Measurements from ENCODE around the gene ASIC3.
"Not testable (repeated sequence)": the region's sequence is repeated elsewhere in the genome, so short reads cannot be mapped to it uniquely, and the experiment has no call there.

The ASIC3 gene

DNA sequence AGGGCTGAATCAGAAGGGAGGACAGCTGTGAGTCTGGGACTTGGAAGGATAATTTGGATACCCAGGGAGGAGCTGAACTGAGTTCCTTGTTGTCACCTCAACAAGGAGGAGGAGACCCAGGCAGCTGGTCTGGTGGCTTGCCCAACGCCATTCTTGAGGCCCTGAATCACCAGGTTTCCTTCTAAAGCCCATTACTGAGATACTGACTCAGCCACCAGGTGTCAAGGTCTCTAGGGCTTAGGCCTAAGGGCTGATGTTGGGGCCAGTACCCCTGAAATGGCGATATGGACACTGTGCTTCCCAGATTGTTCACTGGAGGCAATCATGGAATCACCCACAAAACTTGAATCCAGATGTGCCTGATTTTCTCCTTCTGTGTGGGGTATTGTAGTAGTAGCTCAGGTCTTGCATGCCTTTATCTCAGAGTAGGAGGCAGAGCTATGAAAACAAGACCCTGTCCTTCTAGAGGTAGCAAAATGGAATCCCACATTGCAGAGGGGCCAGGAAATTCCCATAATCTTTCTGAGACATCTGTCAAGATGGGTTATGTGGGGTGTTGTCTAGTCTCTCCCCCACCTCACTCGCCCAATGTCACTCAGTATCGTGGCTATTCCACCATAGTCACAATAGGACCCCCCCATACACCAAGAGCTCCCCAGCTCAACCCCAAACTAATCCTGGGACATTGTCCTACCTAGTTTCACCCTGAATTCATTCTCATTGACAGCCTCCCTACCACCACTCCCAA, 22.2 kb upstream of the ASIC3 start:
- no peaks in the 10 kb centered on the region for H3K27me3 ChIP-seq (ENCODE audit: control insufficient read depth in 3 of 3, insufficient read depth in 3 of 3, low read depth in 1 of 3, low read length in 3 of 3)

DNA sequence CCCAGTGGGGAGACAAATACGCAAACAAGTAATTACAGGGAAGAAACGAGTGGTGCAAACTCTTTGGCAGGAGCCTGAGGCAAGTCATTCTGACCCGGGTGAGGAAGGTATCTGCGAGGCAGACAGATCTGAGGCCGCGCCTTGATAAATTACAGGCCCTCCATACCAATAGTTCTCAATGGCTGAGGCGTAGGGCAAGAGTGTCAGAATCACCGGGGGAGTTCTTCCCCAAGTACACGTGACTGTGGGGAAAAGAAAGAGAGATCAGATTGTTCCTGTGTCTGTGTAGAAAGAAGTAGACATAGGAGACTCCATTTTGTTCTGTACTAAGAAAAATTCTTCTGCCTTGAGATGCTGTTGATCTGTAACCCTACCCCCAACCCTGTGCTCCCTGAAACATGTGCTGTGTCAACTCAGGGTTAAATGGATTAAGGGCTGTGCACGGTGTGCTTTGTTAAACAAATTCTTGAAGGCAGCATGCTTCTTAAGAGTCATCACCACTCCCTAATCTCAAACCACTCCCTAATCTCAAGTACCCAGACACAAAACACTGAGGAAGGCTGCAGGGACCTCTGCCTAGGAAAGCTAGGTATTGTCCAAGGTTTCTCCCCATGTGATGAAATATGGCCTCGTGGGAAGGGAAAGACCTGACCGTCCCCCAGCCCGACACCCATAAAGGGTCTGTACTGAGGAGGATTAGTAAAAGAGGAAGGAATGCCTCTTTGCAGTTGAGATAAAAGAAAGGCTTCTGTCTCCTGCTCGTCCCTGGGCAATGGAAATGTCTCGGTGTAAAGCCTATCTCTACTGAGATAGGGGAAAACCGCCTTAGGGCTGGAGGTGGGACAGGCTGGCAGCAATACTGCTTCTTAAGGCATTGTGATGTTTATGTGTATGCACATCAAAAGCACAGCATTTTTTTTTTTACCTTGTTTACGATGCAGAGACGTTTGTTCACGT, 21.3 kb upstream of the ASIC3 start:
- H2BK5ac ChIP-seq (ENCODE audit: low read length); H2AK5ac ChIP-seq (ENCODE audit: low read depth, low read length); H2BK15ac ChIP-seq (ENCODE audit: low read length); H3K9me3 ChIP-seq (replicated peaks in 1 of 2; ENCODE audit: control insufficient read depth in 2 of 2, insufficient read depth in 1 of 2, low read depth in 1 of 2, low read length in 2 of 2); H3K18ac ChIP-seq (ENCODE audit: low read length); H4K8ac ChIP-seq (ENCODE audit: low read depth, low read length); H2BK12ac ChIP-seq (ENCODE audit: low read length); H3K23ac ChIP-seq (ENCODE audit: low read depth, low read length, poor library complexity); DNase-seq (ENCODE audit: low spot score); H4K91ac ChIP-seq (ENCODE audit: low read depth, low read length, poor library complexity); H3K4ac ChIP-seq (ENCODE audit: low read length); H3K4me2 ChIP-seq (ENCODE audit: insufficient read depth, low read length, poor library complexity, severe bottlenecking); H3K9ac ChIP-seq (ENCODE audit: low read depth, low read length, poor library complexity); H3K79me1 ChIP-seq (ENCODE audit: low read depth, low read length); H2BK120ac ChIP-seq (ENCODE audit: low read depth, low read length); H3K27me3 ChIP-seq (ENCODE audit: control insufficient read depth in 3 of 3, insufficient read depth in 3 of 3, low read depth in 1 of 3, low read length in 3 of 3); H3K36me3 ChIP-seq (replicated peaks in 1 of 2; ENCODE audit: control insufficient read depth in 2 of 2, insufficient read depth in 2 of 2, low read length in 2 of 2): not testable (repeated sequence)
- Histone ChIP-seq H3K14ac (ENCODE audit: low read length) (peak overlapping the region; percentile 38), H3K4me1 (ENCODE audit: control insufficient read depth in 2 of 2, insufficient read depth in 1 of 2, low read depth in 1 of 2, low read length in 2 of 2) (peaks cover 5 to 13% of the 10 kb centered on the region in 2 donors), H2AFZ (ENCODE audit: low read length) (peak overlapping the region; percentile 94), H3K27ac (replicated peaks; ENCODE audit: low read length) (peak overlapping the region; percentile 5), H3K4me3 (ENCODE audit: low read length in 2 of 2) (peak overlapping the region in 1 of 2 donors; percentile 77)
- WGBS, 2 donors (ENCODE audit: extremely low coverage in 2 of 2, insufficient read length in 2 of 2, insufficient replicate concordance in 1 of 2) = no CpG with 5 or more reads among the region's 19 CpGs

More for the DNA sequence above, 22.2 kb upstream of the ASIC3 start:
- Histone ChIP-seq H3K27ac (replicated peaks; ENCODE audit: low read length) (no peak overlapping the region), H3K18ac (ENCODE audit: low read length) (no peak overlapping the region), H2AK5ac (ENCODE audit: low read depth, low read length) (peak overlapping the region; percentile 60), H2BK12ac (ENCODE audit: low read length) (no peak overlapping the region), H3K14ac (ENCODE audit: low read length) (no peak overlapping the region), H2BK15ac (ENCODE audit: low read length) (peak overlapping the region; percentile 30), H2BK5ac (ENCODE audit: low read length) (no peak overlapping the region), H3K9me3 (replicated peaks in 1 of 2; ENCODE audit: control insufficient read depth in 2 of 2, insufficient read depth in 1 of 2, low read depth in 1 of 2, low read length in 2 of 2) (no peaks in the 10 kb centered on the region), H4K91ac (ENCODE audit: low read depth, low read length, poor library complexity) (no peak overlapping the region), H4K8ac (ENCODE audit: low read depth, low read length) (no peak overlapping the region), H3K4ac (ENCODE audit: low read length) (no peak overlapping the region), H3K4me2 (ENCODE audit: insufficient read depth, low read length, poor library complexity, severe bottlenecking) (no peak overlapping the region), H3K23ac (ENCODE audit: low read depth, low read length, poor library complexity) (no peak overlapping the region), H3K9ac (ENCODE audit: low read depth, low read length, poor library complexity) (no peak overlapping the region), H3K79me1 (ENCODE audit: low read depth, low read length) (peaks cover 2% of the 10 kb centered on the region), H3K4me1 (ENCODE audit: control insufficient read depth in 2 of 2, insufficient read depth in 1 of 2, low read depth in 1 of 2, low read length in 2 of 2) (peaks cover 6 to 16% of the 10 kb centered on the region in 2 donors), H2BK120ac (ENCODE audit: low read depth, low read length) (no peak overlapping the region), H3K36me3 (replicated peaks in 1 of 2; ENCODE audit: control insufficient read depth in 2 of 2, insufficient read depth in 2 of 2, low read length in 2 of 2) (no peaks in the 10 kb centered on the region), H3K4me3 (ENCODE audit: low read length in 2 of 2) (no peak overlapping the region), H2AFZ (ENCODE audit: low read length) (no peak overlapping the region)
- WGBS, 2 donors (ENCODE audit: extremely low coverage in 2 of 2, insufficient read length in 2 of 2, insufficient replicate concordance in 1 of 2) = no CpG with 5 or more reads among the region's 4 CpGs
- no peak for DNase-seq (ENCODE audit: low spot score)

DNA sequence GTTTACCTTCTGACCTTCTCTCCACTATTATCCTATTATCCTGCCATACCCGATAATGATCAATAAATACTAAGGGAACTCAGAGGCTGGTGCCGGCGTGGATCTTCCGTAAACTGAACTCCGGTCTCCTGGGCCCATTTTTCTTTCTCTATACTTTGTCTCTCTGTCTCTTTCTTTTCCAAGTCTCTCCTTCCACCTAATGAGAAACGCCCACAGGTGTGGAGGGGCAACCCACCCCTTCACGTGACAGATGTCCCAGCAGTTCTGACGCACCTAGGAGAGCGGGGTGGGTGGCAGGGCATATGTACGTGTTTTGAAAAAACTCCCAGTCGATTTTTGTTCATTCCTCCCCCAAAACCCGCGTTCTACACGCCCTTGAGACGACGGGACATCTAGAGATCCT, 20.6 kb upstream of the ASIC3 start:
- H2AFZ ChIP-seq (ENCODE audit: low read length) = peak overlapping the region; percentile 94
- not testable (repeated sequence) for H4K91ac ChIP-seq (ENCODE audit: low read depth, low read length, poor library complexity); H3K14ac ChIP-seq (ENCODE audit: low read length); H3K23ac ChIP-seq (ENCODE audit: low read depth, low read length, poor library complexity); H3K9me3 ChIP-seq (replicated peaks in 1 of 2; ENCODE audit: control insufficient read depth in 2 of 2, insufficient read depth in 1 of 2, low read depth in 1 of 2, low read length in 2 of 2); H3K4ac ChIP-seq (ENCODE audit: low read length); H3K9ac ChIP-seq (ENCODE audit: low read depth, low read length, poor library complexity); H3K36me3 ChIP-seq (replicated peaks in 1 of 2; ENCODE audit: control insufficient read depth in 2 of 2, insufficient read depth in 2 of 2, low read length in 2 of 2); H3K79me1 ChIP-seq (ENCODE audit: low read depth, low read length); H2BK15ac ChIP-seq (ENCODE audit: low read length); H3K18ac ChIP-seq (ENCODE audit: low read length); H3K27me3 ChIP-seq (ENCODE audit: control insufficient read depth in 3 of 3, insufficient read depth in 3 of 3, low read depth in 1 of 3, low read length in 3 of 3); H3K27ac ChIP-seq (replicated peaks; ENCODE audit: low read length); H2BK12ac ChIP-seq (ENCODE audit: low read length); H2BK5ac ChIP-seq (ENCODE audit: low read length); H4K8ac ChIP-seq (ENCODE audit: low read depth, low read length); H2AK5ac ChIP-seq (ENCODE audit: low read depth, low read length); H2BK120ac ChIP-seq (ENCODE audit: low read depth, low read length); DNase-seq (ENCODE audit: low spot score)
- peaks cover 5 to 13% of the 10 kb centered on the region in 2 donors for H3K4me1 ChIP-seq (ENCODE audit: control insufficient read depth in 2 of 2, insufficient read depth in 1 of 2, low read depth in 1 of 2, low read length in 2 of 2)
- H3K4me2 ChIP-seq (ENCODE audit: insufficient read depth, low read length, poor library complexity, severe bottlenecking) = peak overlapping the region; percentile 85
- WGBS, 2 donors (ENCODE audit: extremely low coverage in 2 of 2, insufficient read length in 2 of 2, insufficient replicate concordance in 1 of 2) = no CpG with 5 or more reads among the region's 16 CpGs
- H3K4me3 ChIP-seq (ENCODE audit: low read length in 2 of 2) = peak overlapping the region; percentile 70 to 77
